Neural cell (in vitro differentiated cells): ENCODE data around the gene CTNNA1.

Experiments used
- CTCF ChIP-seq: fragments of 450-650 bp; IDR thresholded peaks from 2 replicates; pipeline ENCODE4 v1.5.1; 2014; ENCODE audit warnings: antibody characterized with exemption, mild to moderate bottlenecking, moderate library complexity; ENCODE audit not compliant: poor library complexity, severe bottlenecking
- EP300 ChIP-seq: fragments of 450-650 bp; conservative IDR thresholded peaks from 2 replicates; pipeline ENCODE4 v1.6.1; 2014; ENCODE audit warnings: antibody characterized with exemption, mild to moderate bottlenecking, moderate library complexity; ENCODE audit not compliant: poor library complexity, severe bottlenecking
- POLR2AphosphoS5 ChIP-seq: IDR thresholded peaks from 2 replicates; pipeline ENCODE4 v1.6.1; 2012
- RAD21 ChIP-seq: fragments of 450-650 bp; conservative IDR thresholded peaks from 2 replicates; pipeline ENCODE4 v1.6.1; 2014; ENCODE audit warnings: antibody characterized with exemption, mild to moderate bottlenecking, moderate library complexity

- no peak for TF ChIP-seq CTCF
- TF ChIP-seq RAD21, result no peak
- no peak for TF ChIP-seq EP300
- no peak for TF ChIP-seq POLR2AphosphoS5
These were observed 174.8 kb downstream of the CTNNA1 start for GRCh38 chr5:138927979-138928378.
